ENCODE data around the gene ATP5MC3. TPM values are rescaled to one million over a fixed set of nuclear protein-coding genes. Genes with fewer than 3 reads are reported as not detected.

ATP5MC3 gene
- total and polyA plus RNA-seq, 10 donors: 53.4 to 195 (median 112) TPM

GRCh38 chr2:175147186-175147585 lies 34.3 kb downstream of the ATP5MC3 start:
- Histone ChIP-seq H3K4me3 (no peak overlapping the region), H3K36me3 (peaks cover 0 to 51% (median 4%) of the 10 kb centered on the region in 6 donors), H3K4me1 (peaks cover 0 to 29% (median 9%) of the 10 kb centered on the region in 6 donors), H3K27ac (no peak overlapping the region), H3K27me3 (replicated peaks in 1 of 7) (no peaks in the 10 kb centered on the region), H3K9me3 (no peaks in the 10 kb centered on the region)
- no peak for TF ChIP-seq POLR2AphosphoS5 (IDR thresholded peaks at IDR 0.05)
- intact Hi-C loops (cut with DNase I; ENCODE audit: low total_unique reads): no loop called here
- no peak for DNase-seq
- WGBS, 5 donors: 83 to 91% (median 89%) methylated on average over 4 of the region's 4 CpGs

GRCh38 chr2:175143678-175144077 lies 37.8 kb downstream of the ATP5MC3 start:
- H3K4me1 ChIP-seq: peaks cover 0 to 43% (median 11%) of the 10 kb centered on the region in 6 donors
- no peaks in the 10 kb centered on the region for H3K9me3 ChIP-seq
- no peaks in the 10 kb centered on the region for H3K27me3 ChIP-seq (replicated peaks in 1 of 7)
- H3K36me3 ChIP-seq: peaks cover 0 to 58% (median 2%) of the 10 kb centered on the region in 6 donors
- TF ChIP-seq POLR2AphosphoS5 (IDR thresholded peaks at IDR 0.05): no peak
- no peak for DNase-seq
- intact Hi-C loops (cut with DNase I; ENCODE audit: low total_unique reads): no loop called here
- no peak overlapping the region for H3K4me3 ChIP-seq
- no peak overlapping the region for H3K27ac ChIP-seq
- 75 to 97% (median 94%) methylated on average over 2 of the region's 2 CpGs for WGBS, 5 donors

- 92 to 98% (median 96%) methylated on average over 1 of the region's 1 CpG for WGBS, 5 donors
- Histone ChIP-seq H3K4me1 (peaks cover 0 to 48% (median 11%) of the 10 kb centered on the region in 6 donors), H3K27me3 (replicated peaks in 1 of 7) (no peaks in the 10 kb centered on the region), H3K9me3 (no peaks in the 10 kb centered on the region), H3K27ac (no peak overlapping the region), H3K4me3 (no peak overlapping the region), H3K36me3 (peaks cover 0 to 56% (median 2%) of the 10 kb centered on the region in 6 donors)
- DNase-seq: no peak
- TF ChIP-seq POLR2AphosphoS5 (IDR thresholded peaks at IDR 0.05) (no peak), CTCF (IDR thresholded peaks at IDR 0.05 in 8 of 11, conservative IDR thresholded peaks at IDR 0.05 in 3 of 11) (no peak), POLR2A (IDR thresholded peaks at IDR 0.05) (no peak)
- intact Hi-C loops (cut with DNase I; ENCODE audit: low total_unique reads): no loop called here
Observed at GRCh38 chr2:175143191-175143590, 38.3 kb downstream of the ATP5MC3 start.

GRCh38 chr2:175140332-175140731 lies 41.2 kb downstream of the ATP5MC3 start:
- H3K4me3 ChIP-seq: no peak overlapping the region
- no peaks in the 10 kb centered on the region for H3K27me3 ChIP-seq (replicated peaks in 1 of 7)
- no peak overlapping the region for H3K27ac ChIP-seq
- no peak for DNase-seq
- WGBS, 5 donors: 59 to 76% (median 67%) methylated on average over 2 of the region's 2 CpGs
- TF ChIP-seq POLR2AphosphoS5 (IDR thresholded peaks at IDR 0.05): no peak
- TF ChIP-seq POLR2A (IDR thresholded peaks at IDR 0.05): no peak
- TF ChIP-seq CTCF (IDR thresholded peaks at IDR 0.05 in 8 of 11, conservative IDR thresholded peaks at IDR 0.05 in 3 of 11): no peak
- intact Hi-C loops (cut with DNase I; ENCODE audit: low total_unique reads): no loop called here
- peaks cover 0 to 56% (median 6%) of the 10 kb centered on the region in 6 donors for H3K36me3 ChIP-seq
- peaks cover 0 to 65% (median 11%) of the 10 kb centered on the region in 6 donors for H3K4me1 ChIP-seq
- no peaks in the 10 kb centered on the region for H3K9me3 ChIP-seq

- TF ChIP-seq POLR2A (IDR thresholded peaks at IDR 0.05) (no peak), CTCF (IDR thresholded peaks at IDR 0.05 in 8 of 11, conservative IDR thresholded peaks at IDR 0.05 in 3 of 11) (no peak), POLR2AphosphoS5 (IDR thresholded peaks at IDR 0.05) (no peak)
- Histone ChIP-seq H3K27me3 (replicated peaks in 1 of 7) (no peaks in the 10 kb centered on the region), H3K4me3 (no peak overlapping the region), H3K27ac (no peak overlapping the region), H3K4me1 (peaks cover 0 to 63% (median 11%) of the 10 kb centered on the region in 6 donors), H3K9me3 (no peaks in the 10 kb centered on the region), H3K36me3 (peaks cover 0 to 70% (median 8%) of the 10 kb centered on the region in 6 donors)
- WGBS, 5 donors: 93 to 98% (median 97%) methylated on average over 2 of the region's 2 CpGs
- no peak for DNase-seq
- intact Hi-C loops (cut with DNase I; ENCODE audit: low total_unique reads): no loop called here
Observed at GRCh38 chr2:175137793-175138192, 43.7 kb downstream of the ATP5MC3 start.

Measured in spleen (tissue), 11 donors.